MM.1S (cell line): ENCODE measurements around the gene OR2F1.
"Not testable (repeated sequence)": the region's sequence is repeated elsewhere in the genome, so short reads cannot be mapped to it uniquely, and the experiment has no call there.

Experiments used
- DNase-seq: peaks from one replicate; pipeline ENCODE4 v3.0.0-alpha.2; 2015
- H2AFZ ChIP-seq: fragments of 300-600 bp; sonication (generic); 2 replicates; pipeline ENCODE4 v1.6.0; 2016; ENCODE audit warnings: antibody characterized with exemption, low read length
- H3F3A ChIP-seq: fragments of 300-600 bp; sonication (generic); 2 replicates; pipeline ENCODE4 v1.6.1; 2016; ENCODE audit warnings: mild to moderate bottlenecking, antibody characterized with exemption, low read length, moderate library complexity, mixed read lengths; ENCODE audit not compliant: insufficient read depth
- H3K27ac ChIP-seq: fragments of 300-600 bp; sonication (generic); 2 replicates; pipeline ENCODE4 v1.5.1; 2016; ENCODE audit warnings: mild to moderate bottlenecking, low read length
- H3K27me3 ChIP-seq: fragments of 300-600 bp; sonication (generic); replicated peaks from 2 replicates; pipeline ENCODE4 v1.6.0; 2016; ENCODE audit warnings: low read length; ENCODE audit not compliant: insufficient read depth
- H3K36me3 ChIP-seq: fragments of 300-600 bp; sonication (generic); replicated peaks from 2 replicates; pipeline ENCODE4 v1.6.1; 2016; ENCODE audit warnings: mild to moderate bottlenecking, low read length, mixed read lengths; ENCODE audit not compliant: insufficient read depth
- H3K4me1 ChIP-seq: fragments of 300-600 bp; sonication (generic); 2 replicates; pipeline ENCODE4 v1.6.1; 2016; ENCODE audit warnings: low read length, mixed read lengths
- H3K4me2 ChIP-seq: fragments of 300-600 bp; sonication (generic); 2 replicates; pipeline ENCODE4 v1.6.0; 2016; ENCODE audit warnings: low read depth, low read length
- H3K4me3 ChIP-seq: fragments of 300-600 bp; sonication (generic); 2 replicates; pipeline ENCODE4 v1.5.1; 2016; ENCODE audit warnings: low read length, mixed read lengths
- H3K79me2 ChIP-seq: fragments of 300-600 bp; sonication (generic); 2 replicates; pipeline ENCODE4 v1.6.1; 2016; ENCODE audit warnings: mixed run types, low read length, mixed read lengths
- H3K9ac ChIP-seq: fragments of 300-600 bp; sonication (generic); 2 replicates; pipeline ENCODE4 v1.6.1; 2016; ENCODE audit warnings: low read length, mixed read lengths
- H3K9me2 ChIP-seq: fragments of 300-600 bp; sonication (generic); replicated peaks from 2 replicates; pipeline ENCODE4 v1.6.1; 2016; ENCODE audit warnings: mild to moderate bottlenecking, low read length, mixed read lengths; ENCODE audit not compliant: insufficient read depth
- H3K9me3 ChIP-seq: fragments of 300-600 bp; sonication (generic); replicated peaks from 2 replicates; pipeline ENCODE4 v1.6.1; 2016; ENCODE audit warnings: mild to moderate bottlenecking, low read length, mixed read lengths; ENCODE audit not compliant: insufficient read depth
- H4K20me1 ChIP-seq: fragments of 300-600 bp; sonication (generic); 2 replicates; pipeline ENCODE4 v1.6.1; 2016; ENCODE audit warnings: mild to moderate bottlenecking, low read length, moderate library complexity, mixed read lengths; ENCODE audit not compliant: insufficient read depth
- CTCF ChIP-seq: fragments of 300-600 bp; sonication (generic); IDR thresholded peaks from 2 replicates; pipeline ENCODE4 v1.5.1; 2016; ENCODE audit warnings: antibody characterized with exemption, low read length, mixed read lengths
- EZH2 ChIP-seq: fragments of 300-600 bp; sonication (generic); optimal IDR thresholded peaks from 2 replicates; pipeline ENCODE3; 2017; ENCODE audit warnings: low read depth, mild to moderate bottlenecking, antibody characterized with exemption, low read length, mixed read lengths
- EZH2phosphoT487 ChIP-seq: fragments of 300-600 bp; sonication (generic); IDR thresholded peaks from 2 replicates; pipeline ENCODE4 v1.6.1; 2018; ENCODE audit warnings: antibody characterized with exemption, low read length

Gene OR2F1

GRCh38 chr7:144006029-144006691 is 51.5 kb downstream of the OR2F1 start:
- H3K36me3 ChIP-seq: no peaks in the 10 kb centered on the region
- no peaks in the 10 kb centered on the region for H3K9me2 ChIP-seq
- no peak overlapping the region for H3K4me3 ChIP-seq
- H3K9ac ChIP-seq: no peak overlapping the region
- no peaks in the 10 kb centered on the region for H3K9me3 ChIP-seq
- H3F3A ChIP-seq: no peaks in the 10 kb centered on the region
- no peaks in the 10 kb centered on the region for H3K79me2 ChIP-seq
- no peak overlapping the region for H3K4me2 ChIP-seq
- no peaks in the 10 kb centered on the region for H3K4me1 ChIP-seq
- H2AFZ ChIP-seq: no peak overlapping the region
- H4K20me1 ChIP-seq: no peaks in the 10 kb centered on the region
- no peak overlapping the region for H3K27ac ChIP-seq
- DNase-seq: no peak
- no peaks in the 10 kb centered on the region for H3K27me3 ChIP-seq
- TF ChIP-seq CTCF (no peak), EZH2 (no peak), EZH2phosphoT487 (no peak)

- Histone ChIP-seq H3F3A (no peaks in the 10 kb centered on the region), H2AFZ (no peak overlapping the region), H3K4me3 (no peak overlapping the region), H3K9me3 (no peaks in the 10 kb centered on the region), H3K36me3 (no peaks in the 10 kb centered on the region), H3K27ac (no peak overlapping the region), H3K27me3 (no peaks in the 10 kb centered on the region), H3K79me2 (no peaks in the 10 kb centered on the region), H3K4me1 (no peaks in the 10 kb centered on the region), H3K4me2 (no peak overlapping the region), H3K9ac (no peak overlapping the region), H4K20me1 (no peaks in the 10 kb centered on the region), H3K9me2 (no peaks in the 10 kb centered on the region)
- TF ChIP-seq EZH2: no peak
- TF ChIP-seq CTCF: no peak
- no peak for TF ChIP-seq EZH2phosphoT487
- DNase-seq: no peak
Observed at GRCh38 chr7:144006692-144007042, 52.0 kb downstream of the OR2F1 start.

- no peaks in the 10 kb centered on the region for H3K9me2 ChIP-seq
- no peaks in the 10 kb centered on the region for H3F3A ChIP-seq
- no peak overlapping the region for H3K4me2 ChIP-seq
- TF ChIP-seq CTCF (no peak), EZH2phosphoT487 (no peak), EZH2 (no peak)
- H3K27me3 ChIP-seq: no peaks in the 10 kb centered on the region
- H3K79me2 ChIP-seq: no peaks in the 10 kb centered on the region
- no peak overlapping the region for H3K27ac ChIP-seq
- H3K4me1 ChIP-seq: no peaks in the 10 kb centered on the region
- H2AFZ ChIP-seq: no peak overlapping the region
- H3K36me3 ChIP-seq: no peaks in the 10 kb centered on the region
- no peaks in the 10 kb centered on the region for H4K20me1 ChIP-seq
- no peak overlapping the region for H3K9ac ChIP-seq
- H3K9me3 ChIP-seq: no peaks in the 10 kb centered on the region
- no peak for DNase-seq
- H3K4me3 ChIP-seq: no peak overlapping the region
Observed at GRCh38 chr7:144009361-144009760, 54.7 kb downstream of the OR2F1 start.

GRCh38 chr7:144010061-144010460 is 55.4 kb downstream of the OR2F1 start:
- H3K9me3 ChIP-seq, DNase-seq, H3K36me3 ChIP-seq, H3K79me2 ChIP-seq, H3K4me2 ChIP-seq, H2AFZ ChIP-seq, H3K27me3 ChIP-seq, H3K9ac ChIP-seq, H3K27ac ChIP-seq, H3K4me1 ChIP-seq, H4K20me1 ChIP-seq, H3F3A ChIP-seq, H3K9me2 ChIP-seq, H3K4me3 ChIP-seq: not testable (repeated sequence)

- not testable (repeated sequence) for H3K9me2 ChIP-seq, H3K36me3 ChIP-seq, H3K27ac ChIP-seq, H3K27me3 ChIP-seq, H2AFZ ChIP-seq, H3K4me2 ChIP-seq, H3F3A ChIP-seq, H3K4me1 ChIP-seq, DNase-seq, H3K9me3 ChIP-seq, H3K4me3 ChIP-seq, H3K9ac ChIP-seq, H4K20me1 ChIP-seq, H3K79me2 ChIP-seq
Observed at GRCh38 chr7:144010821-144011220, 56.2 kb downstream of the OR2F1 start.
